MM.1S (cell line): Measurements from ENCODE around the gene OR8S1.

Experiments used
- DNase-seq: peaks from one replicate; pipeline ENCODE4 v3.0.0-alpha.2; 2015
- H2AFZ ChIP-seq: fragments of 300-600 bp; sonication (generic); 2 replicates; pipeline ENCODE4 v1.6.0; 2016; ENCODE audit warnings: antibody characterized with exemption, low read length
- H3F3A ChIP-seq: fragments of 300-600 bp; sonication (generic); 2 replicates; pipeline ENCODE4 v1.6.1; 2016; ENCODE audit warnings: mild to moderate bottlenecking, antibody characterized with exemption, low read length, moderate library complexity, mixed read lengths; ENCODE audit not compliant: insufficient read depth
- H3K27ac ChIP-seq: fragments of 300-600 bp; sonication (generic); 2 replicates; pipeline ENCODE4 v1.5.1; 2016; ENCODE audit warnings: mild to moderate bottlenecking, low read length
- H3K27me3 ChIP-seq: fragments of 300-600 bp; sonication (generic); replicated peaks from 2 replicates; pipeline ENCODE4 v1.6.0; 2016; ENCODE audit warnings: low read length; ENCODE audit not compliant: insufficient read depth
- H3K36me3 ChIP-seq: fragments of 300-600 bp; sonication (generic); replicated peaks from 2 replicates; pipeline ENCODE4 v1.6.1; 2016; ENCODE audit warnings: mild to moderate bottlenecking, low read length, mixed read lengths; ENCODE audit not compliant: insufficient read depth
- H3K4me1 ChIP-seq: fragments of 300-600 bp; sonication (generic); 2 replicates; pipeline ENCODE4 v1.6.1; 2016; ENCODE audit warnings: low read length, mixed read lengths
- H3K4me2 ChIP-seq: fragments of 300-600 bp; sonication (generic); 2 replicates; pipeline ENCODE4 v1.6.0; 2016; ENCODE audit warnings: low read depth, low read length
- H3K4me3 ChIP-seq: fragments of 300-600 bp; sonication (generic); 2 replicates; pipeline ENCODE4 v1.5.1; 2016; ENCODE audit warnings: low read length, mixed read lengths
- H3K79me2 ChIP-seq: fragments of 300-600 bp; sonication (generic); 2 replicates; pipeline ENCODE4 v1.6.1; 2016; ENCODE audit warnings: mixed run types, low read length, mixed read lengths
- H3K9ac ChIP-seq: fragments of 300-600 bp; sonication (generic); 2 replicates; pipeline ENCODE4 v1.6.1; 2016; ENCODE audit warnings: low read length, mixed read lengths
- H3K9me2 ChIP-seq: fragments of 300-600 bp; sonication (generic); replicated peaks from 2 replicates; pipeline ENCODE4 v1.6.1; 2016; ENCODE audit warnings: mild to moderate bottlenecking, low read length, mixed read lengths; ENCODE audit not compliant: insufficient read depth
- H3K9me3 ChIP-seq: fragments of 300-600 bp; sonication (generic); replicated peaks from 2 replicates; pipeline ENCODE4 v1.6.1; 2016; ENCODE audit warnings: mild to moderate bottlenecking, low read length, mixed read lengths; ENCODE audit not compliant: insufficient read depth
- H4K20me1 ChIP-seq: fragments of 300-600 bp; sonication (generic); 2 replicates; pipeline ENCODE4 v1.6.1; 2016; ENCODE audit warnings: mild to moderate bottlenecking, low read length, moderate library complexity, mixed read lengths; ENCODE audit not compliant: insufficient read depth
- CTCF ChIP-seq: fragments of 300-600 bp; sonication (generic); IDR thresholded peaks from 2 replicates; pipeline ENCODE4 v1.5.1; 2016; ENCODE audit warnings: antibody characterized with exemption, low read length, mixed read lengths
- EZH2 ChIP-seq: fragments of 300-600 bp; sonication (generic); optimal IDR thresholded peaks from 2 replicates; pipeline ENCODE3; 2017; ENCODE audit warnings: low read depth, mild to moderate bottlenecking, antibody characterized with exemption, low read length, mixed read lengths
- EZH2phosphoT487 ChIP-seq: fragments of 300-600 bp; sonication (generic); IDR thresholded peaks from 2 replicates; pipeline ENCODE4 v1.6.1; 2018; ENCODE audit warnings: antibody characterized with exemption, low read length

Gene OR8S1, protein sequence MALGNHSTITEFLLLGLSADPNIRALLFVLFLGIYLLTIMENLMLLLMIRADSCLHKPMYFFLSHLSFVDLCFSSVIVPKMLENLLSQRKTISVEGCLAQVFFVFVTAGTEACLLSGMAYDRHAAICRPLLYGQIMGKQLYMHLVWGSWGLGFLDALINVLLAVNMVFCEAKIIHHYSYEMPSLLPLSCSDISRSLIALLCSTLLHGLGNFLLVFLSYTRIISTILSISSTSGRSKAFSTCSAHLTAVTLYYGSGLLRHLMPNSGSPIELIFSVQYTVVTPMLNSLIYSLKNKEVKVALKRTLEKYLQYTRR

DNA sequence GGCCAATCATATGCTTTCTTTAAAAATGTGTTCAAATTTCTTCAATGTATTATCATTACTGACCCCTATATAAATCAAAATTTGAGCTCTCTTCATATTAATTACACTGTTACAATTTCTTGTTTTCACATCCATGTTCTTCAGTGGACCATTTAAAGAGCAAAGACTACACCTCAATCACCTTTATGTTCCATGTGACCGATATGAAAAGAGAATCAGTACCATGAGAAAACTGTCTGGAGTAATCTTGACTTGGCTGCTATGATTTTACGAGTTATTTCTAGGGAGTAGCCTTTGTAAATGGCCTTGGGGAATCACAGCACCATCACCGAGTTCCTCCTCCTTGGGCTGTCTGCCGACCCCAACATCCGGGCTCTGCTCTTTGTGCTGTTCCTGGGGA is at the start of gene OR8S1:
Gene OR8S1, plus strand, starts transcription at position 301 of the 400 bp plus-strand sequence. Its CDS starts 0 bp downstream, at position 301.
- Histone ChIP-seq H3K79me2 (no peaks in the 10 kb centered on the region), H3K4me3 (no peak within 1 kb of the TSS), H3K9me3 (no peaks in the 10 kb centered on the region), H2AFZ (no peak within 1 kb of the TSS), H3K9me2 (no peaks in the 10 kb centered on the region), H3K27me3 (no peaks in the 10 kb centered on the region), H3K9ac (no peak within 1 kb of the TSS), H3K36me3 (no peaks in the 10 kb centered on the region), H3K4me2 (no peak within 1 kb of the TSS), H3K4me1 (no peaks in the 10 kb centered on the region), H3K27ac (no peak within 1 kb of the TSS), H4K20me1 (no peaks in the 10 kb centered on the region), H3F3A (no peaks in the 10 kb centered on the region)
- TF ChIP-seq EZH2phosphoT487 (no peak), EZH2 (no peak), CTCF (no peak)
- no peak for DNase-seq

GRCh38 chr12:48482198-48482597 is 43.2 kb upstream of the OR8S1 start, which contains the start of gene C12orf54:
TSS of gene C12orf54 (plus strand) at chr12:48482498. CDS start at chr12:48483297, 799 bp downstream.
- no peaks in the 10 kb centered on the region for H3K27me3 ChIP-seq

DNA sequence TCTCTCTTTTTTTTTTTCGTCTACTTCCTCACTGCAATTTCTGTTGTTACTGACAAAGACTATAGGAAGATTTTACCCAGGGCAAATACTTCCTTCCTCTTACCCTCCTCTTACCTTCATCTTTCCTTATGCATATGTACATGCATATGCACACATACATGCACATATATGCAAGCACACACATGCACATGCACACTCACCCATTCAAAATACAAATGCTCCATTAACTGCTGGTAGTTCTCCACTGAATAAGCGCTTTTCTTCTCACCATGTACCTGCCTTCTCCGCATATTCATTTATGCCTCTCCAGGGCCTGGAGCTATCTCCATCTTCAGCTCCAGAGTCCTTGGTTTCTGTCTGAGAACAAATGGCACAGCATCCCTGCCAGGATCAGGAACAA is 42.5 kb upstream of the OR8S1 start:
- Histone ChIP-seq H3K4me2 (no peak overlapping the region), H3K9me3 (no peaks in the 10 kb centered on the region), H3K27me3 (no peaks in the 10 kb centered on the region), H3K79me2 (no peaks in the 10 kb centered on the region), H3F3A (no peaks in the 10 kb centered on the region), H3K4me3 (no peak overlapping the region), H3K9ac (no peak overlapping the region), H2AFZ (no peak overlapping the region), H3K36me3 (no peaks in the 10 kb centered on the region), H3K27ac (no peak overlapping the region), H3K4me1 (no peaks in the 10 kb centered on the region), H4K20me1 (no peaks in the 10 kb centered on the region), H3K9me2 (no peaks in the 10 kb centered on the region)
- TF ChIP-seq CTCF = no peak
- no peak for TF ChIP-seq EZH2
- TF ChIP-seq EZH2phosphoT487 = no peak
- no peak for DNase-seq

More at GRCh38 chr12:48482198-48482597, 43.2 kb upstream of the OR8S1 start, which contains the start of gene C12orf54:
- H3K4me3 ChIP-seq = no peak within 1 kb of the TSS
- no peaks in the 10 kb centered on the region for H3K36me3 ChIP-seq
- H3K27ac ChIP-seq = no peak within 1 kb of the TSS
- no peak for DNase-seq
- no peaks in the 10 kb centered on the region for H3K9me2 ChIP-seq
- H3K4me1 ChIP-seq = no peaks in the 10 kb centered on the region
- H3K4me2 ChIP-seq = no peak within 1 kb of the TSS
- TF ChIP-seq EZH2 (no peak), CTCF (no peak), EZH2phosphoT487 (no peak)
- no peak within 1 kb of the TSS for H3K9ac ChIP-seq
- no peaks in the 10 kb centered on the region for H4K20me1 ChIP-seq
- H2AFZ ChIP-seq = no peak within 1 kb of the TSS
- no peaks in the 10 kb centered on the region for H3K79me2 ChIP-seq
- H3F3A ChIP-seq = no peaks in the 10 kb centered on the region
- H3K9me3 ChIP-seq = no peaks in the 10 kb centered on the region
